Renal cortex interstitium (tissue), 11 donors: Measurements from ENCODE around the gene ME1. TPM values are rescaled to one million over a fixed set of nuclear protein-coding genes. Genes with fewer than 3 reads are reported as not detected.
"Not testable (repeated sequence)": the region's sequence is repeated elsewhere in the genome, so short reads cannot be mapped to it uniquely, and the experiment has no call there.

Experiments
- DNase-seq, 11 donors: peaks; one replicate each; pipeline ENCODE4 v3.0.0-alpha.2; 2013; ENCODE audit warnings: low read depth in 9 of 11, low spot score in 4 of 11; ENCODE audit errors: extremely low read depth in 1 of 11
- polyA plus RNA-seq, 3 donors: library from polyadenylated mRNA; unstranded; fragments of 120-200 nt; gene quantifications; one replicate each; pipeline ENCODE4 v1.2.1, GENCODE V29; 2013; ENCODE audit not compliant: insufficient read length in 3 of 3

Gene ME1
- polyA plus RNA-seq, 3 donors = 1.8 to 2.7 (median 2.1) TPM

DNA sequence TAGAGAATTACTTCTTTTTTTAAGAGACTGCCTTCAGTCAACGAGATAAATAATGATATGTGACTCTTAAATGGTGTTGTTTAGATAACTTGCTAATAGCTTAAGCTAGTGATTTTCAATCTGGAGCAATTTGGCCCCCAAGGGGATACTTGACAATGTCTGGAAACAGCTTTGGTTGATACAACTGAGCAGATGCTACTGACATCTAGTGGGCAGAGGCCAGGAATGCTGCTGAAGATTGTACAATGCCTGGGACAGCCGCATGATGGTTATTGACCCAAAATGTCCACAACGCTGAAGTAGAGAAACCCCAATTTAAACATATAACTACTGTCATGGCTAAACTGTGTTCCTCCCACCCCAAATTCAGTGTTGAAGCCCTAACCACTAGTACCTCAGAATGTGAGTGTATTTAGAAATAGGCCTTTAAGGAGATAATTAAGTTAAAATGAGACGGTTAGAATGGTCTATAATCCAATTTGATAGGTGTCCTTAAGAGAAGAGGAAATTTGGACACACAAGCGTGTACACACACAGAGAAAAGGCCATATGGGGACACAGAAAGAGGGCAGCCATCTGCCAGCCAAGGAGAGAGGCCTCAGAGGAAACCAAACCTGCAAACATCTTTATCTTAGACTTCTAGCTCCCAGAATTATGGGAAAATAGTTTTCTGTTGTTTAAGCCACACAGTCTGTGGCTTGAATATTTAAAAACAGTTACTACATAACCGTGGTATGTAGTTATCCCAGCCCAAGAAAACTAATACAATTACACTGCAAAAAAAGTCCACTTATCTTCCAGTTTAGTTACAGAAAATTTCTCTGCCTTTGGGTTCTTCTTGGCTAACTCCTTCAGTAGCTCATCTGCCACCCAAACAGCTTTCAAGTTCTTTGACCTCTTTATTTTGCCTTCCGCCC lies 215.5 kb downstream of the ME1 start:
- DNase-seq = peak in 4 of 11 donors; percentile 45 to 68 (median 58)

- no peak for DNase-seq
Observed at GRCh38 chr6:83202031-83202430, 228.8 kb downstream of the ME1 start.

- DNase-seq = no peak
Observed at GRCh38 chr6:83199863-83200225, 231.0 kb downstream of the ME1 start.

GRCh38 chr6:83199173-83199862 lies 231.5 kb downstream of the ME1 start:
- DNase-seq = no peak

DNA sequence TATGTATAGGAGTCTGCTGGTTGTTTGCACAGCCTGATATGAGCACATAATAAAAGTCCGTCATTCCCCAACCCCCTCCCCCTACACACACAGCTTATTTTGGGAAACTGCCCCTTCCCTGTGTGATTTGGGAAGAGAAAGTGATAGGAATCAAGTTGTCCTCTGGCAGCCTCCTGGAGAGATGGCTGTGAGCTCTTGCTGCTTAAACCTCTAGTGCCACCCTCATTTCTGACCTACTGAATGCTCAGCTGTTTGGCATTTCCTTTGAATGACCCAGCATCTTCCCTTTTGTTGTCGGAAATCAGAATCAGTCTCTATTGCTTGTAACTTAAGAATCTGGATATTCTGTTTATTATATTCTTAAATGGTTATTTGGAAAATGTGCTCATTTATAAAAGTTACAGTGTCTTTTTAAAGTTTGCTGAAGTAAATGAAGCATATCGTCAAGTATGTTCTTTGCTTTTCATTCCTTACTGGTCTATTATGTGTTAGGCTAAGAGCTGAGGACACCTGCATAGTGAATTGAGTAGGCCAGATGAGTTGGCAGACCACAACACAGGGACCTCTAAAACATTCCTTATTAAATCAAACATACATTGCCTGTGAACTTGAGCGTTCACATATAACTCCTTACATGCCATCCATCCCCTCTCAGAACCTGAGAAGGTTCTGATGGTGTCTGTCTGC lies 232.2 kb downstream of the ME1 start:
- DNase-seq = no peak

DNA sequence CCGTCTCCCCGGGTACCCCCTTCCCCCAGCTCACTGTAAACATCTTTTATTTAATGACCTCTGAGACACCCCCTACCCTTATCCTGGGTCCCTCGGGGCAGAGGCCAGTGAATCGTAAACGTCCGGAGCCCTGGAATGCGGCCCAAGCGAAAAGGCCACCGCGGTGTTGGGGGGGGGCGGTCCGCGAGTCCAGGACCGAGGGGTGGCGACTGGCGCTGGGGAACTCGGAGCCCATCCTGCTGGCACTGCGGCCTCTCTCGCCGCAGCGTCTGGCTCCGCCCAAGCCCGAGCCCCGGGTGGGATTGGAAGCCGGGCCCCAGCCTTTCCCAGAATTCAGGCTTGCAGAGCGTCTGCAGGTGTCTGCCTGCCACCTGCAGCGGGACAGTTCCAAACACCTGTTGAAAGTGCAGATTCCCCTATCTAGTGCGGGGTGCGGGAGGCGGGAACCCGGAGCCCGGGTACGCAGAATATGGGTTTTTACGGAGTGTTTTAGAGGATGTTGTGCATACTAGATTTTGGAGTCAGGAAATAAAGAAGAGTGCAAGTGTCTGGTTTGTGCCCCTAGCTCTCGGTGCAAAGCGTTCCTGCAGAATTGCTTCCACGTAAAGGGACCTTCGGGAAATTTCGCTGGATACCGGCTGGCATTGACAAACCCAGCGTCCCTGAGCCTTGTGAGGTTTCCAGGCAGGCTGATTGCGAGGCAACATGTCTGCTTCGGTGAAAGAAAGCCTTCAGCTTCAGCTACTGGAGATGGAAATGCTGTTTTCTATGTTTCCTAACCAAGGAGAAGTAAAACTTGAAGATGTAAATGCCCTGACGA lies 236.9 kb downstream of the ME1 start:
- DNase-seq = peak in 4 of 11 donors; percentile 8 to 38 (median 34)

- DNase-seq = peak; percentile 71 to 86 (median 82)
Observed at GRCh38 chr6:83192871-83193746, 237.7 kb downstream of the ME1 start, which contains the start of the genes PGM3 and RWDD2A. PGM3 (minus strand) TSS chr6:83193265; CDS start chr6:83191012, 2,253 bp downstream. RWDD2A (plus strand) TSS chr6:83193357; CDS start chr6:83194452, 1,095 bp downstream.

- no peak for DNase-seq
Observed at GRCh38 chr6:83192456-83192855, 238.4 kb downstream of the ME1 start.

- not testable (repeated sequence) for DNase-seq
Observed at GRCh38 chr6:83191974-83192373, 238.9 kb downstream of the ME1 start.

DNA sequence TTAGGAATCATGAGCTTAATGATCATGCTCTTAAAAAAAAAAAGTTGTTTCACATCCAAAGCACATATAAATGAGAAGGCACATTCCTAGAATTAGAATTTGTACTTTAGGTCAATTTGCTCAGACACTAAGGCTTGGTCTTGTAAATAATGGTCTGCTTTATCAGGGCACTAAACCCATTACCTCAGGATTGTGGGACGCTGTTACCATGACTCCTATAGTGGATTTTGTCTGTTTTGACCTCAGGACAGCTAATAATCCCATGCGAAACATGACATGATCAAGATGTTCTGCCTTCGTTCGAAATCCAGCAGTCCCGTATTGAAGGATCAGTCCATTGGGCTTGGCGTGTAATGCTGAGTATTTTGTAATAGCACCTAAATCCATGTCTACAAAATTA lies 240.2 kb downstream of the ME1 start:
- no peak for DNase-seq

DNA sequence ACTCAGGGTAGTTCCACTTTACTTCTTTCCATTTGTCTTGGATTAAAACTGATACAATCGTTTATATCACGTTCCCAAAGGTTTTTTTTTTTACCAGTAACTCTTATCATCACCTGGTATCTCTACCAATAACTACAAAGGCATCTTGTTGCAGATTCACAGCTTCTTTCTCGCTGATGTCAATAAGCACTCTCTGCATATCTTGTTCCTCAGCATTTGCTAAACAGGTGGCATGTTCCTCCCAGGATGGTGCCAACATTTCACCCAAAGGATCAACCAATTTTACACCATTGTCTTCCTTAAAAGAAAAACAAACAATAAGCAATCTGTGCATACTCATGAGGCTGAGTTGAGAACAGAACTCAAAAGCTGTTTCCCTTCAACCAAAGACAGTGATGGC lies 242.3 kb downstream of the ME1 start:
- DNase-seq = no peak

DNA sequence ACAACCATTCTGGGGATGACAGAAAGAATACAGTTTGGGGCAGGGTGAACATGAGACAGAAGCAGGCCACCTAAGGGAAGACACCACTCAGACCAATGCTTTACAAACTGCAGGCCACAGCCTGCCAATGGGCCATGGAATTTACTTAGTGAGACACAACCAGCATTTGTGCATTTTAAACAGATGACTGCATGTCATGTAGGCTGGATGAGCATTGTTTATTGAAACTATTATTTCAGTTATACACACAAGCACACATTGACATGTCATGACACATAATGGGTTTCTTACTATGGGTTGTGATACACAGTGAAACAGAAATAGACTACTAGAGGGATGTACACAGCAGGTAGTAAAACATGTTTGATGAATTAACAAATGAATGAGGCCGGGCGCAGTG lies 245.8 kb downstream of the ME1 start:
- no peak for DNase-seq

DNA sequence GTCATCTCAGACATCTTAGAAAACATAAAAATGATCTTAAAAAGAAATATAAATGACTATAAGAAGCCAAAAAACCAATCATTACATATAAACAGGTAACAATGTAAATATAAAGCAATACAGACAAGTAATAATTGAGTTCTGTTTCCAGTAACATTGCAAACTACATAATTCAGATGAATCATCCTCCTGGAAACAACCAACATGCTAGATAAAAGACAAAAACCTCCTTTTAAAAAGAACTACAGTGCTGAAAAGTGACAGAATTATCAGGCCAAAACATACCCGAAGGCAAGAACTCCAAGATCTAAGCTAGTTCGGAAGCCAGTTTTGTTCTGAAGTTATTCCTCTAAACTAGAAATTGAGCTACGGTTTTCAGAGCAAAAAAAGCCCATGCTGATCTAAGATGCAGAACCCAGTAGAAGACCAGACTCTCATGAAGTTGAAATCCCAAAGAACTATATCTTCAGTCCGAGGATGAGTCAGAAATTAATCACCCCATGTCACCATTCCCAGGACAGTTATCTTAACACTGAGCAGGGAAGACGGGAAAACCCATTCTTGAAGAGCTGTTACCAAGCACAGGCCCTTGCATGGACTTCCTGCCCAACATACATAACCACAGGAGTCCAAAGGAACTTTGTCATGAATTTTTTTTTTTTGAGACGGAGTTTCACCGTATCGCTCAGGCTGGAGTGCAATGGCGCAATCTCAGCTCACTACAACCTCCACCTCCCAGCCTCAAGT lies 247.6 kb downstream of the ME1 start:
- DNase-seq = no peak

- DNase-seq = no peak
Observed at GRCh38 chr6:83182114-83182513, 248.7 kb downstream of the ME1 start.

DNA sequence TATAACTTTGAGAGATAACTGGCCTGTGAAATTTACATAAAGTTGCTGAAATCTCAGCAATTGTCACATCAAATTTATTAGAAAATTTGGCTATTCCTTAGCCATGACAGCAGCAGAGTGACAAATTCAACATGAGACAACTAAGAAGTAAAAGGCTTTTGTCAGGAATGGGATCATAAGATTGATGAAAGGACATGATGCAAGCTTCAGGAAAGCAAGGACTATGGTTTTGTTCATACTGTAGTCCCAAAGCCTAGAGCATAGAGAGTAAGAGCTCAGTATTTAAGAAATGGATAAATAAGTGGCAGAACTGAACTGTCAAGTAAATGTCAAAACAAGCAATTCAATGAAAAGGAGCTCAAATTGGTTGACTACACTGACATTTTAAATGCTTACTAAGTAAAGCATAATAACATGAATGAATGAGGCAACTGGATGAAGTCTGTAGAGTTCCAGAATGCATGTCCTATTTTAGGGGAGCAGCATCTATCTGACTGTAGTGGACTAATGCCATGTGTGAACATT lies 250.4 kb downstream of the ME1 start:
- no peak for DNase-seq

DNA sequence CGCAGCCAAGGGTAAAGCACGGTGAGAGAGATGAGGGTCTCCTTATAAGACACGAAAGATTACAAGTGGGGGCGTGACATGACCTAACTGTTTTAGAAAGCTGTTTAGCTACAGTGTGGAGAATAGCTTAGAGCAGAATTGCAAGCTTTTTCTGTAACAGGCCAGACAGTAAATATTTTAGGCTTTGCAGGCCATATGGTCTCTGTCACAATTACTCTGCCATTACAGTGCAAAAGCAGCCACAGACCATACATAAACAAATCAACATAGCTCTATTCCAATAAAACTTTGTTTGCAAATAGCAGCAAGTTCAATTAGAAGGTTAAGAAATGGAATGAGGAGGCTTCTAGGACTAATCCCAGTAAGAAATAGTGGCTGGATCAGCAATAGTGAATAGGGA lies 254.6 kb downstream of the ME1 start:
- DNase-seq = peak in 6 of 11 donors; percentile 19 to 46 (median 32)

DNA sequence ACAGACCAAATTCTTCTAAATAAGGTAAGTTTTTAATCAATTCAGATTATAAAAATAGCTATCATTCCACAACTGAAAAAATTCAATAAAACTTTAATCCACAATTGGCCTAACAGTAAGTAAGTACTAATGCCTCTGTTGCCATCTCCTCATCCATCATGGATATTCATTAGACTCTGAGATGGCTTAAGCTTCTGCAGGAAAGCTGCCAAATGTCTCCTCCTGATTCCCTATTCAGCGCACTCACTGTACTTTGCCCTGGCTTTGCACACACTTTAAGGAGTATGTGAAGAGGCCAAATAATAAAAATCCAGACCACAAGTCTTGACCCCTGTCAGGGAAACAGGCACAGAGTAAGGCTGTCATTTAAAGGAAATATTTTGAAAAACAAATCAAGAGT lies 261.3 kb downstream of the ME1 start:
- DNase-seq = no peak
